GM21367 (cell line): Measurements from ENCODE around the gene SENP1.

ENCODE experiments used
- ATAC-seq: cut with Tn5 transposase; IDR thresholded peaks from one replicate; pipeline ENCODE4 v1.9.1; 2021; ENCODE audit not compliant: unreplicated experiment

The SENP1 gene

GRCh38 chr12:48019639-48020265, 86.1 kb downstream of the SENP1 start:
- ATAC-seq = no peak

- no peak for ATAC-seq
Measured at GRCh38 chr12:48018618-48018995, 87.3 kb downstream of the SENP1 start.

- no peak for ATAC-seq
Measured at GRCh38 chr12:48017921-48018617, 87.8 kb downstream of the SENP1 start.

GRCh38 chr12:48017496-48017895, 88.4 kb downstream of the SENP1 start:
- no peak for ATAC-seq

GRCh38 chr12:48016373-48017020, 89.4 kb downstream of the SENP1 start:
- ATAC-seq = no peak

GRCh38 chr12:48015954-48016353, 89.9 kb downstream of the SENP1 start:
- ATAC-seq = no peak

- no peak for ATAC-seq
Measured at GRCh38 chr12:48015129-48015528, 90.8 kb downstream of the SENP1 start.

GRCh38 chr12:48013287-48013686, 92.6 kb downstream of the SENP1 start:
- ATAC-seq = no peak

GRCh38 chr12:48012070-48012469, 93.8 kb downstream of the SENP1 start:
- no peak for ATAC-seq

GRCh38 chr12:48010366-48010970, 95.4 kb downstream of the SENP1 start:
- no peak for ATAC-seq

GRCh38 chr12:48009471-48009870, 96.4 kb downstream of the SENP1 start:
- no peak for ATAC-seq

- ATAC-seq = no peak
Measured at GRCh38 chr12:48008950-48009349, 96.9 kb downstream of the SENP1 start.

- ATAC-seq = no peak
Measured at GRCh38 chr12:48008349-48008748, 97.5 kb downstream of the SENP1 start.

- no peak for ATAC-seq
Measured at GRCh38 chr12:48007206-48007605, 98.7 kb downstream of the SENP1 start.

GRCh38 chr12:48005750-48006021, 100.2 kb downstream of the SENP1 start:
- no peak for ATAC-seq

GRCh38 chr12:48005001-48005749, 100.7 kb downstream of the SENP1 start:
- ATAC-seq = no peak

GRCh38 chr12:48004053-48004941, 101.6 kb downstream of the SENP1 start, which contains the start of gene COL2A1:
Gene COL2A1, minus strand, starts transcription at chr12:48004476. Its CDS starts 155 bp downstream, at chr12:48004321.
- ATAC-seq = no peak

- ATAC-seq = no peak
Measured at GRCh38 chr12:48003226-48004052, 102.4 kb downstream of the SENP1 start.

- no peak for ATAC-seq
Measured at GRCh38 chr12:48002773-48003218, 103.1 kb downstream of the SENP1 start.

- no peak for ATAC-seq
Measured at GRCh38 chr12:48002414-48002730, 103.5 kb downstream of the SENP1 start.
